ENCODE results near the gene OPA3. TPM values are rescaled to one million over a fixed set of nuclear protein-coding genes. Genes with fewer than 3 reads are reported as not detected.

The OPA3 gene
- total RNA-seq, 8 experiments from 2014 or later, result 3.0 to 10.2 (median 6.4) TPM

DNA sequence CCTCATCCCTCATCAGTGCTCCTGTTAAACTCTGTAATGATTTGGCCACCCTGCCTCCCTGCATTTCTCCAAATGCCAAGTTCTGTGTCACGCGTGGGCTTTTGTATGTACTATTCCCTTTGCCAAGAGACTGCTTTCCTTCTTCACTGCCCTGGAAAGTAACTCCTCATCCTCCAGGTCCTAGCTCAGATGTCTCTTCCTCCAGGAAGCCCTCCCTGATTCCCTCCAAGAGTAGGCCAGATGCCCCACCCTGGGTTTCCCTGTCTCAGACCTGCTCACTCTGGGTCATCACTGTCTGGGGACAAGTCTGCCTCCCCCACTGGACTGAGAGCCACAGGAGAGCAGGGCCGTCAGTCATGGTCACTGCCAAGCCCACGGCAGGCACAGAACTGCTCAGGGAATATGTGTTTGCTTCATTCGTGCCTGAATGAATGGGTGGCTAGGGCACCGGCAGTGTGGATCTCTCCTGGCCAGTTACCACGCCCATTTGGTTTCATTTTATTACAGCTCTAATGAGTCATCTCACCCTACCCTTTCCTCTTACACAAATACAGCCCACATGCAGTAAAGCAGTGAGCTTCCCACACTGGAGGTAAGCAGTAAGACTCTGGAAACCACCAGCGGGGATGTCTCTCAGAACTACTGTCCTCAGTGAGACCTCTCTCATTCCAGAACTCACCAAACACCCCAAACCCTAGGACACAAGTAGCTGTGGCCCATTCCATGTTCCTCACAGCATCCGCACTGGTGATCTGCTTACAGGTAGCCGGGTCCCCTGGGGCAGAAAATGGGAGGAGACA, 29.5 kb upstream of the OPA3 start:
- H3K27ac ChIP-seq, result no peak overlapping the region
- peaks cover 7 to 9% of the 10 kb centered on the region in 2 donors for H3K4me1 ChIP-seq (replicated peaks in 1 of 2)
- ATAC-seq (replicated peaks in 6 of 8), result peak in 3 of 8 experiments; percentile 77 to 98 (median 97)
- no peak overlapping the region for H3K4me3 ChIP-seq
- in situ Hi-C loops (cut with MboI; ENCODE audit: low pct_unique_long_range_greater_than_20kb in 2 of 9, low sequenced_read_pairs in 9 of 9, unreplicated experiment in 9 of 9), result no loop called here
- 14 to 100% (median 92%) methylated on average over 1 to 6 of the region's 10 CpGs; no CpG with 5 or more reads in 3 of the 10 experiments for WGBS, 10 experiments

GRCh38 chr19:45608948-45609347, 24.3 kb upstream of the OPA3 start:
- Histone ChIP-seq H3K27ac (no peak overlapping the region), H3K4me1 (replicated peaks in 1 of 2) (peaks cover 0 to 9% of the 10 kb centered on the region in 2 donors), H3K4me3 (no peak overlapping the region)
- ATAC-seq (replicated peaks in 6 of 8), result no peak
- WGBS, 10 experiments, result 87 to 100% (median 98%) methylated on average over 1 to 4 of the region's 6 CpGs; no CpG with 5 or more reads in 4 of the 10 experiments
- in situ Hi-C loops (cut with MboI; ENCODE audit: low pct_unique_long_range_greater_than_20kb in 2 of 9, low sequenced_read_pairs in 9 of 9, unreplicated experiment in 9 of 9), result no loop called here

DNA sequence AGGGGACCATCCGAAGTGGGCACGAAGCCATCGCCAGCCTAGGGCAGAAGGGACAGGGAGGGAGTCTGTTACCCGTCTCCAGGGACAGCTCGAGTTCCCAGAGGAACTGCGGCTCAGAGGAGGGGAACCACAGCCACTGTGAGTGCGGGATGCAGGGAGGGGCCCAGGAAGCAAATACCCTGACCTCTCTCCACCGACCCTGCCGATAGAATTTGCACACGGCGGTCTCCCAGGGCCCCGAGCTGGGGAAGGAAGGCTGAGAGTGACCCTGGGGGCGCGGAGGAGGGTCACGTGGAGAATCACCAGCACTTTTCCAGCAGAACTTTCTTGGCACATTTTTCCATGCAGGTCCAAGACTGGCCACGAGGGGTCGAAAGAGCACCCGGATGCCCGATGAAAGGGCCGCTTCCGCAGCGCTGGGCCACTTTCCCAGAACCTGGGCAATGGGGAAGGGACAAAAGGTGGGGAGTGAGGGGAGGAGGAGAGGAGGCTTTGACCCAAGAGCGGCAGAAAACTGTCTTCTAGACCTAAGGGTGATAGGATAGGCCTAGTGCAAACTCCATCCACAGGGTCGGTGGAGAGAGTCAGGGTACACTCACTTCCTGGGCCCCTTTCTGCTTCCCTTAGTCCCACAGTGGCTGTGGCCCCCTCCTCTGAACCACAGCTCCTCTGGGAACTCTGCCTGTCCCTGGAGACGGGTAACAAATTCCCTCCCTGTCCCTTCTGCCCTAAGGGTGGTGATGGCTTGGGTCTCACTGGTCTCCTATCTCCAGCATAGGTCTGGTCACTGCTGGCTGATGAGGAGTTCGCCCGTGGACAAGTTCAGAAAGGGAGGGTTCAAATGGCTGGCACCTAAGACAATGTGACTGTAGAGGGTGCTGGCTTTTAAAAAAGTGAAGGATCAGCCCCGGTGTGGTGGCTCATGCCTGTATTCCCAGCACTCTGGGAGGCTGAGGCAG, 22.7 kb upstream of the OPA3 start:
- Histone ChIP-seq H3K27ac (no peak overlapping the region), H3K4me3 (no peak overlapping the region), H3K4me1 (replicated peaks in 1 of 2) (peaks cover 0 to 9% of the 10 kb centered on the region in 2 donors)
- WGBS, 10 experiments, result 4 to 86% (median 57%) methylated on average over 2 to 8 of the region's 28 CpGs; no CpG with 5 or more reads in 2 of the 10 experiments
- peak; percentile 81 to 88 (median 85) for ATAC-seq (replicated peaks in 6 of 8)
- in situ Hi-C loops (cut with MboI; ENCODE audit: low pct_unique_long_range_greater_than_20kb in 2 of 9, low sequenced_read_pairs in 9 of 9, unreplicated experiment in 9 of 9), result no loop called here

- ATAC-seq (replicated peaks in 6 of 8), result peak; percentile 57 to 78 (median 69)
- Histone ChIP-seq H3K27ac (no peak within 1 kb of the TSS), H3K4me3 (no peak within 1 kb of the TSS), H3K4me1 (replicated peaks in 1 of 2) (peaks cover 0 to 24% of the 10 kb centered on the region in 2 donors)
- in situ Hi-C loops (cut with MboI; ENCODE audit: low pct_unique_long_range_greater_than_20kb in 2 of 9, low sequenced_read_pairs in 9 of 9, unreplicated experiment in 9 of 9), result no loop called here
- 0 to 28% (median 14%) methylated on average over 1 to 4 of the region's 52 CpGs; no CpG with 5 or more reads in 4 of the 10 experiments for WGBS, 10 experiments
These were observed 17.1 kb upstream of the OPA3 start, which contains the start of gene GPR4 for GRCh38 chr19:45601524-45602374. Gene GPR4 (minus strand): TSS chr19:45602212. CDS start chr19:45591866, 10,346 bp downstream.

- ATAC-seq (replicated peaks in 6 of 8), result no peak
- in situ Hi-C loops (cut with MboI; ENCODE audit: low pct_unique_long_range_greater_than_20kb in 2 of 9, low sequenced_read_pairs in 9 of 9, unreplicated experiment in 9 of 9), result no loop called here
- H3K4me3 ChIP-seq, result no peak overlapping the region
- H3K27ac ChIP-seq, result no peak overlapping the region
- H3K4me1 ChIP-seq (replicated peaks in 1 of 2), result peaks cover 0 to 24% of the 10 kb centered on the region in 2 donors
- WGBS, 10 experiments, result 20 to 22% methylated on average over 1 to 3 of the region's 10 CpGs; no CpG with 5 or more reads in 8 of the 10 experiments
These were observed 16.5 kb upstream of the OPA3 start for GRCh38 chr19:45601115-45601514.

- no peak for ATAC-seq (replicated peaks in 6 of 8)
- Histone ChIP-seq H3K4me1 (replicated peaks in 1 of 2) (peaks cover 0 to 24% of the 10 kb centered on the region in 2 donors), H3K4me3 (no peak overlapping the region), H3K27ac (no peak overlapping the region)
- in situ Hi-C loops (cut with MboI; ENCODE audit: low pct_unique_long_range_greater_than_20kb in 2 of 9, low sequenced_read_pairs in 9 of 9, unreplicated experiment in 9 of 9), result no loop called here
- WGBS, 10 experiments, result 40 to 41% methylated on average over 1 to 3 of the region's 5 CpGs; no CpG with 5 or more reads in 8 of the 10 experiments
These were observed 15.8 kb upstream of the OPA3 start for GRCh38 chr19:45600340-45600885.

GRCh38 chr19:45599286-45599685, 14.7 kb upstream of the OPA3 start:
- Histone ChIP-seq H3K27ac (no peak overlapping the region), H3K4me1 (replicated peaks in 1 of 2) (peaks cover 0 to 24% of the 10 kb centered on the region in 2 donors), H3K4me3 (no peak overlapping the region)
- peak in 5 of 8 experiments; percentile 15 to 30 (median 28) for ATAC-seq (replicated peaks in 6 of 8)
- in situ Hi-C loops (cut with MboI; ENCODE audit: low pct_unique_long_range_greater_than_20kb in 2 of 9, low sequenced_read_pairs in 9 of 9, unreplicated experiment in 9 of 9), result no loop called here
- WGBS, 10 experiments, result 0 to 16% (median 1%) methylated on average over 1 to 7 of the region's 13 CpGs; no CpG with 5 or more reads in 4 of the 10 experiments

GRCh38 chr19:45598267-45599001, 13.8 kb upstream of the OPA3 start:
- H3K4me1 ChIP-seq (replicated peaks in 1 of 2), result peaks cover 0 to 24% of the 10 kb centered on the region in 2 donors
- WGBS, 10 experiments, result 0 to 23% (median 10%) methylated on average over 2 to 14 of the region's 22 CpGs; no CpG with 5 or more reads in 3 of the 10 experiments
- no peak overlapping the region for H3K27ac ChIP-seq
- no peak overlapping the region for H3K4me3 ChIP-seq
- in situ Hi-C loops (cut with MboI; ENCODE audit: low pct_unique_long_range_greater_than_20kb in 2 of 9, low sequenced_read_pairs in 9 of 9, unreplicated experiment in 9 of 9), result no loop called here
- ATAC-seq (replicated peaks in 6 of 8), result peak in 5 of 8 experiments; percentile 6 to 41 (median 16)

DNA sequence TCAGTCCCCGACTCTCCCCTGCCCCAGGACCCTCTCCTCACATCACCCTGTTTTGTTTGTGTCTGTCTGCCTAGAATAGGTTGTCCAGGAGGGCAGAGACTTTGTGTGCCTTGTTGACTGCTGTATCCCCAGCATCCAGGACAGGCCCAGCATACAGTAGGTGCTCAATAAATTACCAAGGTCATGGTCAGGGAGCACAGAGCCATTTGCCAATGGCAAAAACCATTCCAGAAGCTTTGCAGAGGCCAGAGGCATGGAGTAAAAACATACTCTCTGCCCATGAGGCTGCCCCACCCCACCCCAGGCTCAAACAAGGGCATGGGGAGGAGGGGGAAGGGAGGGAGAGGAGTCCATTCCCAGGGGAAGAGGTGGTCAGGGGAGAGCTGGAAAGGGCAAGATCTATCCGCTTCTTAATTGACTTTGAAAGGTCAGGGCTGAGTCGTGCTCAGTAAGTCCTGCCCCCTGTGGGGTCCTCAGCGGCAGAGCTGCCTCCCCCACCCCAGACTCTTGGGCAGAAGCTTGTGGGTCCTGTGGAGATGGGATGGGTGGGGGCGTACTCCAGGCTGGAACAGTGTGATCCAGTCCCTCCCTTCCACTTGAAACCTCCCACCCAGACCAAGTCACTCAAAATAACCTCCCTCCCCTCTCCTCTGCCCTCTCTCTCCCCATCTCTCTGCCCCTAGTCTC, 13.0 kb upstream of the OPA3 start:
- 0 to 39% (median 17%) methylated on average over 1 to 2 of the region's 5 CpGs; no CpG with 5 or more reads in 6 of the 10 experiments for WGBS, 10 experiments
- Histone ChIP-seq H3K27ac (no peak overlapping the region), H3K4me1 (replicated peaks in 1 of 2) (peaks cover 0 to 24% of the 10 kb centered on the region in 2 donors), H3K4me3 (no peak overlapping the region)
- in situ Hi-C loops (cut with MboI; ENCODE audit: low pct_unique_long_range_greater_than_20kb in 2 of 9, low sequenced_read_pairs in 9 of 9, unreplicated experiment in 9 of 9), result no loop called here
- peak in 7 of 8 experiments; percentile 19 to 68 (median 46) for ATAC-seq (replicated peaks in 6 of 8)

- in situ Hi-C loops (cut with MboI; ENCODE audit: low pct_unique_long_range_greater_than_20kb in 2 of 9, low sequenced_read_pairs in 9 of 9, unreplicated experiment in 9 of 9), result no loop called here
- peak in 2 of 8 experiments; percentile 20 to 25 for ATAC-seq (replicated peaks in 6 of 8)
- Histone ChIP-seq H3K4me1 (replicated peaks in 1 of 2) (peaks cover 0 to 24% of the 10 kb centered on the region in 2 donors), H3K27ac (no peak overlapping the region), H3K4me3 (no peak overlapping the region)
- 0 to 63% (median 40%) methylated on average over 1 to 5 of the region's 6 CpGs; no CpG with 5 or more reads in 1 of the 10 experiments for WGBS, 10 experiments
These were observed 11.2 kb upstream of the OPA3 start for GRCh38 chr19:45595814-45596213.

DNA sequence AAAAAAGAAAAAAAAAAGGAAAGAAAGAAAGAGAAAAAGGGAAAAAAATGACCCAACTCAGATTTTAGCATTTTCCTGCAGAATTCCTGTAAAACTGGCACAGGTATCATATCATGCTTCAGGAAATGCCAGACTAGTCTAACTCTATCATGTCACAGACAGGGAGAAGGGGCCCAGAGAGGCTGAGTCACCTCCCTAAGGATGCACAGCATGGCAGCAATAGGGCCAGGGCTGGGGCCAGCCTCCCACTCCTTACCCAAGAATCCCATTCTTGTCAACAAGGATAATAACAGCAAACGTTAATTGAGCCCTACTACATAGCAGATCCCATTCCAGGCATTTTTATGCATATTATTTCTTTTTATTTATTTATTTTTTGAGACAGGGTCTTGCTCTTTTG, 8.9 kb upstream of the OPA3 start:
- in situ Hi-C loops (cut with MboI; ENCODE audit: low pct_unique_long_range_greater_than_20kb in 2 of 9, low sequenced_read_pairs in 9 of 9, unreplicated experiment in 9 of 9), result no loop called here
- Histone ChIP-seq H3K27ac (no peak overlapping the region), H3K4me3 (no peak overlapping the region), H3K4me1 (replicated peaks in 1 of 2) (peaks cover 0 to 16% of the 10 kb centered on the region in 2 donors)
- ATAC-seq (replicated peaks in 6 of 8), result no peak
- WGBS, 10 experiments, result 0 to 20% (median 0%) methylated on average over 1 of the region's 1 CpG; no CpG with 5 or more reads in 3 of the 10 experiments

Data from motor neuron (in vitro differentiated cells).